ENCODE results near the gene MDK.
A peak's percentile ranks its signal among the peaks of the same experiment; 100 is the strongest.
"Not testable (repeated sequence)": the region's sequence is repeated elsewhere in the genome, so short reads cannot be mapped to it uniquely, and the experiment has no call there.

Gene MDK

GRCh38 chr11:46367244-46367915, 14.1 kb upstream of the MDK start:
- peak; percentile 58 for DNase-seq (ENCODE audit: low read depth)

GRCh38 chr11:46367916-46368267, 13.6 kb upstream of the MDK start:
- no peak for DNase-seq (ENCODE audit: low read depth)

- DNase-seq (ENCODE audit: low read depth), result no peak
These were observed 11.9 kb upstream of the MDK start for GRCh38 chr11:46369458-46370152.

GRCh38 chr11:46370253-46370652, 11.2 kb upstream of the MDK start:
- no peak for DNase-seq (ENCODE audit: low read depth)

GRCh38 chr11:46371262-46371661, 10.2 kb upstream of the MDK start:
- not testable (repeated sequence) for DNase-seq (ENCODE audit: low read depth)

- DNase-seq (ENCODE audit: low read depth), result no peak
These were observed 9.4 kb upstream of the MDK start for GRCh38 chr11:46372086-46372485.

- not testable (repeated sequence) for DNase-seq (ENCODE audit: low read depth)
These were observed 9.0 kb upstream of the MDK start for GRCh38 chr11:46372501-46372900.

- no peak for DNase-seq (ENCODE audit: low read depth)
These were observed 7.4 kb upstream of the MDK start for GRCh38 chr11:46373787-46374740.

GRCh38 chr11:46374815-46375214, 6.7 kb upstream of the MDK start:
- no peak for DNase-seq (ENCODE audit: low read depth)

GRCh38 chr11:46375392-46376101, 5.9 kb upstream of the MDK start:
- DNase-seq (ENCODE audit: low read depth), result no peak

GRCh38 chr11:46376258-46377050, 5.0 kb upstream of the MDK start:
- DNase-seq (ENCODE audit: low read depth), result no peak

- DNase-seq (ENCODE audit: low read depth), result no peak
These were observed 4.2 kb upstream of the MDK start for GRCh38 chr11:46377290-46377689.

- no peak for DNase-seq (ENCODE audit: low read depth)
These were observed 3.6 kb upstream of the MDK start for GRCh38 chr11:46377831-46378230.

GRCh38 chr11:46378296-46378695, 3.2 kb upstream of the MDK start:
- no peak for DNase-seq (ENCODE audit: low read depth)

- DNase-seq (ENCODE audit: low read depth), result no peak
These were observed 2.5 kb upstream of the MDK start for GRCh38 chr11:46378811-46379481.

GRCh38 chr11:46379482-46380293, 1.8 kb upstream of the MDK start:
- not testable (repeated sequence) for DNase-seq (ENCODE audit: low read depth)

- DNase-seq (ENCODE audit: low read depth), result peak; percentile 49
These were observed 975 bp upstream of the MDK start for GRCh38 chr11:46380340-46381047.

GRCh38 chr11:46381819-46382645, 563 bp downstream of the MDK start:
- DNase-seq (ENCODE audit: low read depth), result no peak

Measured in stimulated activated CD8-positive, alpha-beta memory T cell treated with anti-CD3 and anti-CD28 coated beads, Interleukin-12 subunit alpha, Interleukin-12 subunit beta, amount 100 ng/mL, for 4 hours (primary cell).